ENCODE results near the gene KIAA0408.
A peak's percentile ranks its signal among the peaks of the same experiment; 100 is the strongest.
"Not testable (repeated sequence)": the region's sequence is repeated elsewhere in the genome, so short reads cannot be mapped to it uniquely, and the experiment has no call there.

The KIAA0408 gene

DNA sequence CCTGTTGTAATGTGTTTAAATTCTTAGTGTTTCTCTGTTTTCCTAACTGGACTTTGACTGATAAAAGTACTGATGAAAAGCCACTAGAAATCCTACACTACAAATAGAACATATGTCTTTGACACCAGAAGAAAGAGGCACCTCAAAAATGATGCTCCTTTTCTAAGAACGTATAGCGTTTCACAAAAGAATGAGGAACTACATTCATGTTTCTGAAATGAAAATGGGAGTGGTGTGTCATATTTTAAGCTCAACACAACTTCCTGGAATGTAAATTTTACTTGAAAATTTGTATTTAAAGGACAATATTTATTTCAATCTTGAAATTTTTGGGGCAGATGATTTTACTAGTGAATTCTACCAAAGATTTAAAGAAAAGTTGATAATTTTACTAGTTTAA, 35.3 kb downstream of the KIAA0408 start:
- Mint-ChIP-seq H3K27me3 (peaks cover 0 to 13% of the 10 kb centered on the region in 2 donors), H3K27ac (no peak overlapping the region), H3K9me3 (no peaks in the 10 kb centered on the region), H3K36me3 (ENCODE audit: insufficient read depth) (no peaks in the 10 kb centered on the region), H3K4me1 (ENCODE audit: low read depth in 2 of 2) (peaks cover 0 to 6% of the 10 kb centered on the region in 2 donors), H3K4me3 (no peak overlapping the region)
- ATAC-seq (replicated peaks), result no peak
- DNase-seq, result no peak

DNA sequence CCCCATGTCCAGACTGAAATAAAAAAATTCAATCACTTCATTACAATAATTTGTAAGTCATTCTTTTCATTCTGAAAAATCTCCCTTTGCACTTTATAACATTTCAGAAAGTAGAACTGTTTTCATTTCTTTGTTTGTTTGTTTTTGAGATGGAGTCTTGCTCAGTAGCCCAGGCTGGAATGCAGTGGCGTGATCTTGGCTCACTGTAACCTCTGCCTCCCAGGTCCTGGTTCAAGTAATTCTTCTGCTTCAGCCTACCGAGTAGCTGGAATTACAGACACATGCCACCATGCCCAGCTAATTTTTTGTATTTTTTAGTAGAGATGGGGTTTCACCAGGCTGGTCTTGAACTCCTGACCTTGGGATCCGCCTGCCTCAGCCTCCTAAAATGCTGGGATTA, 38.0 kb downstream of the KIAA0408 start:
- not testable (repeated sequence) for H3K9me3 Mint-ChIP-seq; H3K27me3 Mint-ChIP-seq; ATAC-seq (replicated peaks); H3K4me1 Mint-ChIP-seq (ENCODE audit: low read depth in 2 of 2); DNase-seq; H3K4me3 Mint-ChIP-seq; H3K36me3 Mint-ChIP-seq (ENCODE audit: insufficient read depth)
- H3K27ac Mint-ChIP-seq, result peak overlapping the region; percentile 49 to 87

DNA sequence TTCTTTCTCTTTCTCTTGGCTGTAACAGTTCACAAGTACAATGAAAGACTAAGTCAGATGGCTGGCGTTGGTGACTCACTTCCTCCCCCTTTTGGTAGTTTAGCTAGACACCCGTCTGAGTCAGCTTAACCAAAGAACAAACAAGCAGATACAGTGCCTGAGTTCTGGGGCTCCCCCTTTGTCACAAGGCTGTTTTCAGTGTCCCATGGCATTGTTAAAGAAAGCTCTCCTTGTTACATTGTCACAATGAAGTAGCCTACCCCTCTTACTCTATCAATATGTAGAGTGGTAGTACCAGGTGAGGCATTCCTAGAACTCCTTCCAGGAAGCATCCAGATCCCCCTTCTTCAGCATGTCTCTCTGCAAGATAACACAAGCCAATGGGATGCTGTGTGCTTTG, 38.6 kb downstream of the KIAA0408 start:
- peak; percentile 99 for ATAC-seq (replicated peaks)
- Mint-ChIP-seq H3K4me3 (no peak overlapping the region), H3K27ac (peak overlapping the region; percentile 49 to 87)

DNA sequence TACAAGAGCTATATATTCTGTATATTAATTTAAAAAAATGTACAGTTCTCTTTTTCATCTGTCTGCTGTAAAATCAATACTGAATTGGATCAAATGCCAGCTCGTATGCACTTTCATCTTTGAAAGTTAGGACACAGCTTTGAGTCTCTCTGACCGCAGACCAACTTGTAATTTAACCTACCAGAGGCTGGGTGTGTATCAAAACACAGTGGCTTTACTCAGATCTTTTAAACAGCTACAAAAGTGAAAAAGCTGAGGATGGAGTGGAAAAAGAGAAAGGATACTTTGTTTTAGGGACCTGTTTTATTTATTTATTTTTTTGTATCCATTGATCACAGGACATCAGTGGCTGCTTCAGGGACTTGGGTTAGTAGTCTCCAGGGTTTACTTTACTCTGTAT, 44.1 kb downstream of the KIAA0408 start:
- Mint-ChIP-seq H3K9me3 (no peaks in the 10 kb centered on the region), H3K27ac (no peak overlapping the region), H3K4me1 (ENCODE audit: low read depth in 2 of 2) (no peaks in the 10 kb centered on the region), H3K27me3 (peaks cover 7 to 31% of the 10 kb centered on the region in 2 donors), H3K4me3 (no peak overlapping the region), H3K36me3 (ENCODE audit: insufficient read depth) (no peaks in the 10 kb centered on the region)
- no peak for ATAC-seq (replicated peaks)
- no peak for DNase-seq

More for the DNA sequence above, 38.6 kb downstream of the KIAA0408 start:
- DNase-seq, result peak; percentile 25 to 40 (median 37)
- H3K9me3 Mint-ChIP-seq, result no peaks in the 10 kb centered on the region
- H3K27me3 Mint-ChIP-seq, result peaks cover 4 to 9% of the 10 kb centered on the region in 2 donors
- no peaks in the 10 kb centered on the region for H3K36me3 Mint-ChIP-seq (ENCODE audit: insufficient read depth)
- peaks cover 0 to 6% of the 10 kb centered on the region in 2 donors for H3K4me1 Mint-ChIP-seq (ENCODE audit: low read depth in 2 of 2)

DNA sequence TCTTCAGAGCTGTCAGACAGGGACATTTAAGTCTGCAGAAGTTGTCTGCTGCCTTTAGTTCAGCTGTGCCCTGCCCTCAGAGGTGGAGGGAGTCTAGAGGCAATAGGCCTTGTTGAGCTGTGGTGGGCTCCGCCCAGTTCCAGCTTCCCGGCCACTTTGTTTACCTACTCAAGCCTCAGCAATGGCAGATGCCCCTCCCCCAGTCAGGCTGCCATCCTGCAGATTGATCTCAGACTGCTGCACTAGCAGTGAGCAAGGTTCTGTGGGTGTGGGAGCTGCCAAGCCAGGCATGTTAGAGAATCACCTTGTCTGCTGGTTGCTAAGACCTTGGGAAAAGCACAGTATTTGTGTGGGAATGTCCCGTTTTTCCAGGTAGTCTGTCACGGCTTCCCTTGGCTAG, 46.1 kb downstream of the KIAA0408 start:
- H3K4me3 Mint-ChIP-seq; H3K36me3 Mint-ChIP-seq (ENCODE audit: insufficient read depth); H3K9me3 Mint-ChIP-seq; DNase-seq; H3K27ac Mint-ChIP-seq; H3K4me1 Mint-ChIP-seq (ENCODE audit: low read depth in 2 of 2); ATAC-seq (replicated peaks): not testable (repeated sequence)
- H3K27me3 Mint-ChIP-seq, result peaks cover 16 to 31% of the 10 kb centered on the region in 2 donors

DNA sequence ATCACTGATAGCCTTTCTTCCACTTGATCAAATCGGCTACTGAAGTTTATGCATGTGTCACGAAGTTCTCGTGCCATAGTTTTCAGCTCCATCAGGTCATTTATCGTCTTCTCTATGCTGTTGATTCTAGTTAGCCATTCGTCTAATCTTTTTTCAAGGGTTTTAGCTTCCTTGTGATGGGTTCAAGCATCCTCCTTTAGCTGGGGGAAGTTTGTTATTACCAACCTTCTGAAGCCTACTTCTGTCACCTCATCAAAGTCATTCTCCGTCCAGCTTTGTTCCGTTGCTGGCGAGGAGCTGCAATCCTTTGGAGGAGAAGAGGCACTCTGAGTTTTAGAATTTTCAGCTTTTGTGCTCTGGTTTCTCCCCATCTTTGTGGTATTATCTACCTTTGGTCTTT, 47.2 kb downstream of the KIAA0408 start:
- H3K27ac Mint-ChIP-seq; DNase-seq; ATAC-seq (replicated peaks); H3K9me3 Mint-ChIP-seq; H3K4me3 Mint-ChIP-seq; H3K36me3 Mint-ChIP-seq (ENCODE audit: insufficient read depth); H3K4me1 Mint-ChIP-seq (ENCODE audit: low read depth in 2 of 2): not testable (repeated sequence)
- peaks cover 16 to 31% of the 10 kb centered on the region in 2 donors for H3K27me3 Mint-ChIP-seq

Measured in effector memory CD8-positive, alpha-beta T cell (primary cell).